HFF-Myc (cell line): Measurements from ENCODE around the gene DGKI.

Experiments
- DNase-seq: peaks from one replicate; pipeline ENCODE4 v3.0.0-alpha.2; 2011; ENCODE audit warnings: low read depth; ENCODE audit errors: extremely low read depth
- H3K4me3 ChIP-seq: replicated peaks from 2 replicates; pipeline ENCODE4 v1.5.1; 2011; ENCODE audit warnings: low read depth, mild to moderate bottlenecking, control low read depth, low read length
- TF ChIP-seq, protein P1 (sequence below): IDR thresholded peaks from 2 replicates; pipeline ENCODE4 v1.5.1; 2012; ENCODE audit warnings: mild to moderate bottlenecking, low read depth, low read length, control low read depth; ENCODE audit errors: missing control alignments

DGKI gene

GRCh38 chr7:137886746-137887145 lies 40.0 kb upstream of the DGKI start:
- no peak overlapping the region for H3K4me3 ChIP-seq
- TF ChIP-seq, protein P1, sequence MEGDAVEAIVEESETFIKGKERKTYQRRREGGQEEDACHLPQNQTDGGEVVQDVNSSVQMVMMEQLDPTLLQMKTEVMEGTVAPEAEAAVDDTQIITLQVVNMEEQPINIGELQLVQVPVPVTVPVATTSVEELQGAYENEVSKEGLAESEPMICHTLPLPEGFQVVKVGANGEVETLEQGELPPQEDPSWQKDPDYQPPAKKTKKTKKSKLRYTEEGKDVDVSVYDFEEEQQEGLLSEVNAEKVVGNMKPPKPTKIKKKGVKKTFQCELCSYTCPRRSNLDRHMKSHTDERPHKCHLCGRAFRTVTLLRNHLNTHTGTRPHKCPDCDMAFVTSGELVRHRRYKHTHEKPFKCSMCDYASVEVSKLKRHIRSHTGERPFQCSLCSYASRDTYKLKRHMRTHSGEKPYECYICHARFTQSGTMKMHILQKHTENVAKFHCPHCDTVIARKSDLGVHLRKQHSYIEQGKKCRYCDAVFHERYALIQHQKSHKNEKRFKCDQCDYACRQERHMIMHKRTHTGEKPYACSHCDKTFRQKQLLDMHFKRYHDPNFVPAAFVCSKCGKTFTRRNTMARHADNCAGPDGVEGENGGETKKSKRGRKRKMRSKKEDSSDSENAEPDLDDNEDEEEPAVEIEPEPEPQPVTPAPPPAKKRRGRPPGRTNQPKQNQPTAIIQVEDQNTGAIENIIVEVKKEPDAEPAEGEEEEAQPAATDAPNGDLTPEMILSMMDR: no peak
- no peak for DNase-seq

DNA sequence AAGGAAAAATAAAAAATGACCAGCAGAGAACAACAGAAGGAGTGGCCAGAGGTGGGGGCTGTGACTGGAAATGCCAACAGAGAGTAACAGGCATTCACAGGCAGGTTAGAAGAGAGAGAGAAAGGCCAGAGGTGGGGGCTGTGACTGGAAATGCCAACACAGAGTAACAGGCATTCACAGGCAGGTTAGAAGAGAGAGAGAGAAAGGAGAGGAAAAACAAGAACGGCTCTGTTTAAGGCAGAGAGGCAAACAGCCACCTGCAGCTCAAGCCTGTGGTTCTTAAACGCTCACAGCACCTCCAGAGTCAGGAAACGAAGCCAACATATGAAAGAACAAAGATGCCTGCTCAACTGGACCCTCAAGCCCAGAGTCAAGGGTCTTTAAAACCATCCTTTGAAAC lies 39.5 kb upstream of the DGKI start:
- H3K4me3 ChIP-seq: no peak overlapping the region
- TF ChIP-seq, protein P1: no peak

GRCh38 chr7:137885678-137886077 lies 38.9 kb upstream of the DGKI start:
- DNase-seq: no peak
- H3K4me3 ChIP-seq: no peak overlapping the region
- TF ChIP-seq, protein P1: no peak

More for the DNA sequence above, 39.5 kb upstream of the DGKI start:
- DNase-seq: no peak

DNA sequence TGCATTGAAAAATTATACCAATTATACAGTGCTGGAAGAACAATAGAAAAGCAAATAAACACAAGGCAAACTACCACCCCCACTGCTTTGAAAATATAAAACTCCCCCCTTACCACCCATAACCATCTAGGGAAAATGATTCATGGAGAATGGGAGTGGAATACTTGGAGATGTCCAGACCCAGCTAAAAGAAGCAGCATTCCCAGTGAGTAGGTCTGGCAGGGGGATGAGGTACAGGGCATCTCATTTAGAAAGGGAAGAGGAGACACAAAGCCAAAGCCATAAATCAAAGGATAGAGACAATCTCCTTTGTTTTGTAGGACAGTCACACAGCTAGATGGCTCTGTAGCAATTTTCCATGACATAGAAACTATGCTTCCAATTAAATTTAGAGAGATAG lies 36.0 kb upstream of the DGKI start:
- DNase-seq: no peak
- TF ChIP-seq, protein P1: no peak
- H3K4me3 ChIP-seq: no peak overlapping the region

- TF ChIP-seq, protein P1: no peak
- no peak overlapping the region for H3K4me3 ChIP-seq
- peak; percentile 96 for DNase-seq
These were observed 35.5 kb upstream of the DGKI start for GRCh38 chr7:137882261-137882668.

DNA sequence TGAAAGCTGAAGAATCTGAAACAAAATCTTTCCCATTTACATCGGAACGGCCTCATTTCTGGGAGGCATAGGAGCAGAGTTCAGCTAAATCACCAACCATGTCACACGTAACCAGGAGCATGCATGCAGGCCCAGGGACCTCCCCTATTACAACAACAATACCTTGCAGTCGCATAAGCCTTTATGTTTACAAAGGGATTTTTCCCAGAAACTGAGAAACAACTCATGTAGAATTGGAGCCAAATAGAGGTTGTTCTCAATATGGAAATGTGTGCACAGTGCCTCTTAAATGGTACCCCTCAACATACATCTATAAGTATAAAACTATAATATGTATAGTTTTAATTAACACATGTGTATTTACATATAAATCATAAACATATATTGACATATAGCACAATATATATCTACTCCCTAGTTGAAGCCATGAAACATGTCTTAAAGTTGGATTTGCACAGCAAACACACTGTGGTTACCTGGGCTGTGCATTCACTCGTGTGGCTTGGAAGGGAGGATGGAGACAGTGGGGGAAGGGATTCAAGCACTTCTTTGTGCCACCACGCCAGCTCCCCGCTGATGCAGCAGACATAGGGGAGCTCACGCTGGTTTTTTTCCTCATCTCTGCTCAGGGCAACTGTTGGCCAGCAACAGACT lies 35.0 kb upstream of the DGKI start:
- TF ChIP-seq, protein P1: no peak
- no peak for DNase-seq
- H3K4me3 ChIP-seq: no peak overlapping the region

DNA sequence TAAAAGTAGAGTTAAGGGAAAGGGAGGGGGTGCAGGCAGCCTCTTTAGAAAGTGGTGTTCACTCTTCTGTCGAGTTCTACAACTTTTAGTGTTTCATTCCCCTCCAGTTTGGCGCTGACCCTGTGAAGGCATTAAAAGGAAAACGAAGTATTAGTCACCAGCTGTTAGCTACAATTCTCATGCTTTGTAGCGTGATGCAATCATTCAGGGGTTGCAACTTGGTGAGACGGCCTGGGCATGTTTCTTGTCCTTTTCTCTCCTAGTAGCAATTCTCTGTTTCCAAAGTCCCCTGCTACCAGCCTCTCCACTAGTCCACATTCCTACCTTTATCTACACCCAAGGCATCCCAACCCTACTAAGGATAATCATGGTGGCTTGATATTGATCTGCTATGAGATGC lies 33.7 kb upstream of the DGKI start:
- no peak for DNase-seq
- no peak overlapping the region for H3K4me3 ChIP-seq
- TF ChIP-seq, protein P1: no peak
